A549 (cell line): ENCODE results near the gene SEC16B.

Source experiments
- CBX8 ChIP-seq: fragments of 200-600 bp; sonication (generic); IDR thresholded peaks from 2 replicates; pipeline ENCODE4 v1.6.1; 2016
- CEBPB ChIP-seq, 2 experiments: fragments of >200 bp in 1 of 2; sonication (Bioruptor Twin) in 1 of 2; formaldehyde crosslinking in 1 of 2; IDR thresholded peaks; 2 replicates each; pipeline ENCODE4 v1.6.1; 2012 to 2016
- CTCF ChIP-seq: fragments of >200 bp; sonication (Bioruptor Twin); formaldehyde crosslinking; IDR thresholded peaks from 3 replicates; pipeline ENCODE4 v1.5.1; 2016
- HDAC2 ChIP-seq: fragments of 200-600 bp; sonication (generic); IDR thresholded peaks from 2 replicates; pipeline ENCODE4 v1.6.1; 2016
- HMGXB4 ChIP-seq: fragments of 250-450 bp; sonication (Bioruptor Pico); IDR thresholded peaks from 2 replicates; pipeline ENCODE4 v1.5.0; 2021; ENCODE audit warnings: mild to moderate bottlenecking, moderate library complexity, borderline replicate concordance
- HOXA7 ChIP-seq: fragments of 250-450 bp; sonication (Bioruptor Pico); IDR thresholded peaks from 2 replicates; pipeline ENCODE4 v1.5.0; 2020; ENCODE audit warnings: mild to moderate bottlenecking, moderate library complexity
- JUNB ChIP-seq: fragments of >200 bp; sonication (Bioruptor Twin); formaldehyde crosslinking; IDR thresholded peaks from 2 replicates; pipeline ENCODE4 v1.6.1; 2016
- MYC ChIP-seq: IDR thresholded peaks from 2 replicates; pipeline ENCODE4 v1.6.1; 2012; ENCODE audit warnings: mild to moderate bottlenecking, inconsistent platforms, low read length, improper control_type of control experiment, borderline replicate concordance
- POLR2A ChIP-seq: IDR thresholded peaks from 2 replicates; pipeline ENCODE4 v1.6.1; 2012; ENCODE audit warnings: mild to moderate bottlenecking, low read length
- RAD21 ChIP-seq, 2 experiments: fragments of >200 bp in 1 of 2; sonication (Bioruptor Twin) in 1 of 2; formaldehyde crosslinking in 1 of 2; IDR thresholded peaks in 1 of 2; conservative IDR thresholded peaks in 1 of 2; 2 replicates in 1 of 2; 3 replicates in 1 of 2; pipeline ENCODE4 v1.6.1; 2012 to 2018; ENCODE audit warnings: inconsistent platforms in 1 of 2
- SREBF2 ChIP-seq: fragments of 450-650 bp; IDR thresholded peaks from 2 replicates; pipeline ENCODE4 v1.6.1; 2014; ENCODE audit warnings: mild to moderate bottlenecking, moderate library complexity
- ZNF302 ChIP-seq: fragments of 250-450 bp; sonication (Bioruptor Pico); IDR thresholded peaks from 2 replicates; pipeline ENCODE4 v1.9.0; 2021; ENCODE audit warnings: inconsistent platforms, mild to moderate bottlenecking, moderate library complexity
- TF ChIP-seq, protein P1 (sequence below): fragments of >200 bp; sonication (Bioruptor Twin); formaldehyde crosslinking; IDR thresholded peaks from 3 replicates; pipeline ENCODE4 v1.6.1; 2016

- TF ChIP-seq RAD21 (conservative IDR thresholded peaks at IDR 0.05 in 1 of 2, IDR thresholded peaks at IDR 0.05 in 1 of 2) (no peak), HOXA7 (CRISPR knock-in tag) (no peak), POLR2A (no peak), CTCF (no peak), MYC (no peak), SREBF2 (no peak), CBX8 (no peak), HMGXB4 (no peak), JUNB (no peak), CEBPB (IDR thresholded peaks at IDR 0.05) (no peak), HDAC2 (no peak), ZNF302 (CRISPR knock-in tag) (no peak)
- TF ChIP-seq, protein P1, sequence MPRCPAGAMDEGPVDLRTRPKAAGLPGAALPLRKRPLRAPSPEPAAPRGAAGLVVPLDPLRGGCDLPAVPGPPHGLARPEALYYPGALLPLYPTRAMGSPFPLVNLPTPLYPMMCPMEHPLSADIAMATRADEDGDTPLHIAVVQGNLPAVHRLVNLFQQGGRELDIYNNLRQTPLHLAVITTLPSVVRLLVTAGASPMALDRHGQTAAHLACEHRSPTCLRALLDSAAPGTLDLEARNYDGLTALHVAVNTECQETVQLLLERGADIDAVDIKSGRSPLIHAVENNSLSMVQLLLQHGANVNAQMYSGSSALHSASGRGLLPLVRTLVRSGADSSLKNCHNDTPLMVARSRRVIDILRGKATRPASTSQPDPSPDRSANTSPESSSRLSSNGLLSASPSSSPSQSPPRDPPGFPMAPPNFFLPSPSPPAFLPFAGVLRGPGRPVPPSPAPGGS, result no peak
Measured at GRCh38 chr1:177925006-177925405, 44.9 kb downstream of the SEC16B start.
